ENCODE results near the gene ADGRG6.

- no peak for TF ChIP-seq CTCF (IDR thresholded peaks at IDR 0.05; ENCODE audit: low read length)
- no peak for TF ChIP-seq EZH2 (IDR thresholded peaks at IDR 0.05; ENCODE audit: borderline replicate concordance, low read length)
Measured at GRCh38 chr6:142386657-142387056, 84.8 kb downstream of the ADGRG6 start.

Data from OCI-LY1 (cell line).